Lower lobe of right lung (tissue), 2 donors: ENCODE measurements around the gene PRPF39. TPM values are rescaled to one million over a fixed set of nuclear protein-coding genes. Genes with fewer than 3 reads are reported as not detected.

ENCODE experiments used
- ATAC-seq, 2 donors: fragments of 200-7000 bp; cut with Tn5 transposase; one replicate each; pipeline ENCODE4 v1.9.1; 2020 to 2022; ENCODE audit warnings: mild to moderate bottlenecking in 2 of 2, moderate library complexity in 2 of 2
- DNase-seq: peaks from one replicate; pipeline ENCODE4 v3.0.0-alpha.2; 2020
- H3K27ac ChIP-seq: fragments of 200-600 bp; one replicate; pipeline ENCODE4 v1.8.0; 2022
- H3K27me3 ChIP-seq: fragments of 200-600 bp; one replicate; pipeline ENCODE4 v1.8.0; 2022; ENCODE audit warnings: low read depth
- H3K36me3 ChIP-seq: fragments of 200-600 bp; one replicate; pipeline ENCODE4 v1.8.0; 2022; ENCODE audit warnings: mild to moderate bottlenecking
- H3K4me1 ChIP-seq: fragments of 200-600 bp; one replicate; pipeline ENCODE4 v1.8.0; 2022
- H3K4me3 ChIP-seq: fragments of 200-600 bp; one replicate; pipeline ENCODE4 v1.8.0; 2022; ENCODE audit warnings: mild to moderate bottlenecking
- H3K9me3 ChIP-seq: fragments of 200-600 bp; one replicate; pipeline ENCODE4 v1.8.0; 2022
- intact Hi-C: fragments of 100-400 bp; cut with DNase I; formaldehyde crosslinking; loops from one replicate; pipeline ENCODE4 v1.11.0; 2022
- long read RNA-seq: library from polyadenylated mRNA; unstranded; transcript quantifications from one replicate; pipeline ENCODE4 v2.0.0, GENCODE V29; 2021
- total RNA-seq: library from RNA; stranded (reverse); fragmentation: NEBNext Ultra II Directional; extraction: Animal tissue kit (Norgen Biotek cat#: 25700); gene quantifications from one replicate; pipeline ENCODE4 v1.2.1, GENCODE V29; 2021
- TF ChIP-seq, protein P1 (sequence below): fragments of 200-600 bp; IDR thresholded peaks from one replicate; pipeline ENCODE4 v1.8.0; 2022; ENCODE audit warnings: antibody characterized with exemption, mild to moderate bottlenecking
- donor health status: DM: no; HTN: yes; CAD: no; lungs with severe emphysema.

The PRPF39 gene, protein sequence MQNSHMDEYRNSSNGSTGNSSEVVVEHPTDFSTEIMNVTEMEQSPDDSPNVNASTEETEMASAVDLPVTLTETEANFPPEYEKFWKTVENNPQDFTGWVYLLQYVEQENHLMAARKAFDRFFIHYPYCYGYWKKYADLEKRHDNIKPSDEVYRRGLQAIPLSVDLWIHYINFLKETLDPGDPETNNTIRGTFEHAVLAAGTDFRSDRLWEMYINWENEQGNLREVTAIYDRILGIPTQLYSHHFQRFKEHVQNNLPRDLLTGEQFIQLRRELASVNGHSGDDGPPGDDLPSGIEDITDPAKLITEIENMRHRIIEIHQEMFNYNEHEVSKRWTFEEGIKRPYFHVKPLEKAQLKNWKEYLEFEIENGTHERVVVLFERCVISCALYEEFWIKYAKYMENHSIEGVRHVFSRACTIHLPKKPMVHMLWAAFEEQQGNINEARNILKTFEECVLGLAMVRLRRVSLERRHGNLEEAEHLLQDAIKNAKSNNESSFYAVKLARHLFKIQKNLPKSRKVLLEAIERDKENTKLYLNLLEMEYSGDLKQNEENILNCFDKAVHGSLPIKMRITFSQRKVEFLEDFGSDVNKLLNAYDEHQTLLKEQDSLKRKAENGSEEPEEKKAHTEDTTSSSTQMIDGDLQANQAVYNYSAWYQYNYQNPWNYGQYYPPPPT
- 30.4 TPM for total RNA-seq
- long read RNA-seq, transcript PRPF39-201 (14 exons, 2,868 nt): major isoform, 8 of 40 reads
- long read RNA-seq, partial matches to known transcripts: 9 of 40 reads
- long read RNA-seq, other reads (novel, unspliced or antisense): 21 of 40 reads

DNA sequence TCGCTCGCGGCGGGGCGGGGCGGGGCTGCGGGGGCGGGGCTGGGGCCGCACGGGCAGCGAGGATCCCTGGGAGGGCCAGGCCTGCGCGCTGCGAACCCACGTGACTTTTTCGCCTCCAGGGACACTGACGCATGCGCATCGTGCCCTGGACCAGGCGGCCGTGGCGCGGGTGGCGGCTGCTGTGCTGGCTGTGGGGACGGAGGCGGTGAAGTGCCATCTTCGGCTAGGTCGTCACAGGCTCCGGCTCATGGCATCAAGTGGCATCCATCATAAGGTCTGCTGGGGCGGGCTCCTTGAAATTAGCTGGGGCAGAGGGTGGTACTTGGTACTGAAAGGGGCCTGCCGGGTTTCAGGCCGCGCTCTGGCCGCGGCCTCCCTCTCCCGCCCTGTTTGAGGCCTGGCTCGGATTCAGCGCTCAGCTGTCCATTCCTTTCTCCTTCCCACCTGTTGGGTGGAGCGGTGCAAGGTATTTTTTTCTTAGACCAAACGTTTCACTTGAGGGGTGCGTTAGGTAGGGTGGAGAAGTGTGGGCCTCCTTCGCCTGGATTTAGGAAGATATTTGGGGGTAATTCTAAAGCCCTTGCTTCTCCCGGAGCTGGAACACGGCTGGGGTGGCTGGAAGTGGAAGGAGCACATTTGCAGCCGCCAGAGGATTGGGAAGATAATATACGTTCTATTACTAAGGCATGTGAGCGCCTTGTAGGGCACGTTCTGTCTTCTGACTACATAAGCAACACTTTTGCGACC, at the start of gene PRPF39:
TSS of gene PRPF39 (plus strand) at position 141 of the 747 bp plus-strand sequence. CDS start 11,124 bp downstream, outside the sequence.
- H3K4me1 ChIP-seq: peaks cover 37% of the 10 kb centered on the region
- TF ChIP-seq, protein P1, sequence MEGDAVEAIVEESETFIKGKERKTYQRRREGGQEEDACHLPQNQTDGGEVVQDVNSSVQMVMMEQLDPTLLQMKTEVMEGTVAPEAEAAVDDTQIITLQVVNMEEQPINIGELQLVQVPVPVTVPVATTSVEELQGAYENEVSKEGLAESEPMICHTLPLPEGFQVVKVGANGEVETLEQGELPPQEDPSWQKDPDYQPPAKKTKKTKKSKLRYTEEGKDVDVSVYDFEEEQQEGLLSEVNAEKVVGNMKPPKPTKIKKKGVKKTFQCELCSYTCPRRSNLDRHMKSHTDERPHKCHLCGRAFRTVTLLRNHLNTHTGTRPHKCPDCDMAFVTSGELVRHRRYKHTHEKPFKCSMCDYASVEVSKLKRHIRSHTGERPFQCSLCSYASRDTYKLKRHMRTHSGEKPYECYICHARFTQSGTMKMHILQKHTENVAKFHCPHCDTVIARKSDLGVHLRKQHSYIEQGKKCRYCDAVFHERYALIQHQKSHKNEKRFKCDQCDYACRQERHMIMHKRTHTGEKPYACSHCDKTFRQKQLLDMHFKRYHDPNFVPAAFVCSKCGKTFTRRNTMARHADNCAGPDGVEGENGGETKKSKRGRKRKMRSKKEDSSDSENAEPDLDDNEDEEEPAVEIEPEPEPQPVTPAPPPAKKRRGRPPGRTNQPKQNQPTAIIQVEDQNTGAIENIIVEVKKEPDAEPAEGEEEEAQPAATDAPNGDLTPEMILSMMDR: no peak
- DNase-seq: peak; percentile 98

DNA sequence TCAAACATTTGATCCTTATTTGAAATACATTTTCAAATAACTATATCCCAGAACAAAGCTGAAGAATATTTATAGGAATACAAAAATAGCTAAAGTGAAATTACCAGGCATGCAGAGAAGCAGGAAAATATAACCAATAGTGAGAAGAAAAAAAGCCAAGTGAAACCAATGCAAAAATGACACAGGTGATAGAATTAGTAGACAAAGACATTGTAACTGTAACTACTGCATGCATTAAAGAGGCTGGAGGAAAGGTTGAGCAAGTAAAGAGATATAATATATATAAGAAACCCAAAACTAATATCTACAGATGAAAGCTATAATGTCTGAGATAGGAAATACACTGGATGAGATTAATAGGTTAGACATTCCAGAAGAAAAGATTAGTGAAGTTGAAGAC, 49.2 kb upstream of the PRPF39 start:
- ATAC-seq (no peak), DNase-seq (no peak)
- intact Hi-C loops: no loop called here
- Histone ChIP-seq H3K27me3 (no peaks in the 10 kb centered on the region), H3K4me1 (no peaks in the 10 kb centered on the region), H3K27ac (no peak overlapping the region), H3K36me3 (peaks cover 60% of the 10 kb centered on the region), H3K4me3 (no peak overlapping the region), H3K9me3 (no peaks in the 10 kb centered on the region)
- TF ChIP-seq, protein P1: no peak

More for the DNA sequence above, at the start of gene PRPF39:
- Histone ChIP-seq H3K4me3 (peak within 1 kb of the TSS; percentile 77), H3K27me3 (no peaks in the 10 kb centered on the region), H3K27ac (peak within 1 kb of the TSS; percentile 83), H3K9me3 (no peaks in the 10 kb centered on the region), H3K36me3 (no peaks in the 10 kb centered on the region)
- intact Hi-C loops: no loop called here
- peak; percentile 99 to 100 for ATAC-seq

DNA sequence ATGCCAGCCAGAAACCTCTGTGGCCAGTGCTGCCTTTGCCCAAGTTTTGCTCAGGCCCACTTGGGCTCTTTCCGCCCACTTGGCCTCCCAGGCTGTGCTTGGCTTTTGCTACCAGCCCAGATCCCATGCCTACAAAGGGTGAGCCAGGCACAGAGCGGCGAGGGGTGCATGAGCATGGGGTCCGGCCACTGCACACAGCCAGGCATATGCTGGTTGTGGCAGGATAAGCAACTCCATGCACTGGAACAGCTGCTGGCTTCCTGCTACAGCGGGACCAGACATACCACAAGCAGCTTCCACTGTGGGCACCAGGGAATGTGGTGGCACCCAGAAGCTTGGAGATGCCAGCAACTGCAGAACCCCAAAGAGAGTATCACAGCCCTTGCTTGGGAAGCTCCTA, 45.7 kb upstream of the PRPF39 start:
- no peaks in the 10 kb centered on the region for H3K9me3 ChIP-seq
- H3K27me3 ChIP-seq: no peaks in the 10 kb centered on the region
- peaks cover 52% of the 10 kb centered on the region for H3K36me3 ChIP-seq
- DNase-seq (no peak), ATAC-seq (no peak)
- no peaks in the 10 kb centered on the region for H3K4me1 ChIP-seq
- H3K4me3 ChIP-seq: no peak overlapping the region
- TF ChIP-seq, protein P1: no peak
- intact Hi-C loops: no loop called here
- no peak overlapping the region for H3K27ac ChIP-seq

DNA sequence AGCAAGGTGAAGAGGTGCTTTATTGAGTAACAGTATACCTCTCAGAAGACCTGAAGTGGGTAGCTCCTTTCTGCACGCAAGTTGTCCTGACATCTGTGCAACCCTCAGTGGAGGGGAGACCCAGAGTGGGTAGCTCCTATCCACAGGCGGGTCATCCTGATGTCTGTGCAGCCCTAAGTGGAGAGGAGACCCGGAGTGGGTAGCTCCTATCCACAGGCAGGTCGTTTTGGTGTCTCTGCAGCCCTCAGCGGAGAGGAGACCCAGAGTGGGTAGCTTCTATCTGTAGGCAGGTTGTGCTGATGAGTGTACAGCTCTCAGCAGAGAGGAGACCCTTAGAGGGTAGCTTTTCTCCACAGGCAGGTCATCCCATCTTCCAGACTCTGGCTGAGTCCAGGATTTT, 45.1 kb upstream of the PRPF39 start:
- no peaks in the 10 kb centered on the region for H3K4me1 ChIP-seq
- H3K27ac ChIP-seq: no peak overlapping the region
- H3K9me3 ChIP-seq: no peaks in the 10 kb centered on the region
- TF ChIP-seq, protein P1: no peak
- peaks cover 54% of the 10 kb centered on the region for H3K36me3 ChIP-seq
- H3K4me3 ChIP-seq: no peak overlapping the region
- ATAC-seq: no peak
- intact Hi-C loops: no loop called here
- no peak for DNase-seq
- no peaks in the 10 kb centered on the region for H3K27me3 ChIP-seq

DNA sequence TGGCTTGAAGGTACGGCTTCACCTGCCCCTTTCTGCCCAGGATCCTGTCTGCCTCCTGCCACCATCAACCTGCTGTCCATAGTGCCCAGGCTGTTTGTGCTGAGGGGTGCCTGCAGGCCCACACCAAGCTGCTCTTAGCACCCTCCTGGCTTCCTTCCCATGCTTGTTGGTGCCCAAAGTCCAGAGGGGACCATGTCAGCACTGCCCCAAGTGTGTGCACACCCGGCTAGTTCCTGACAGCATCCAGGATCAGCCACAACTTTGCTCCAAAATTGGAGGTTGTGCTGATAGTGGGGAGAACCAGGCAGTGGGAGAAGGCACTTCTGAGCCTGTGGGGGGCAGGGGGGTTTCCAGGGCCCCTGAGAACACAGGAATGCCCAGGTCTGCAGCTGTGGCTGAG, 44.5 kb upstream of the PRPF39 start:
- Histone ChIP-seq H3K27me3 (no peaks in the 10 kb centered on the region), H3K9me3 (no peaks in the 10 kb centered on the region), H3K4me3 (no peak overlapping the region), H3K36me3 (peaks cover 54% of the 10 kb centered on the region), H3K4me1 (no peaks in the 10 kb centered on the region), H3K27ac (no peak overlapping the region)
- ATAC-seq (no peak), DNase-seq (no peak)
- intact Hi-C loops: no loop called here
- TF ChIP-seq, protein P1: no peak
